ENCODE data around the gene CALML3. TPM values are rescaled to one million over a fixed set of nuclear protein-coding genes. Genes with fewer than 3 reads are reported as not detected.

The CALML3 gene
- total RNA-seq, 1 experiment from 2014 or later = not detected

DNA sequence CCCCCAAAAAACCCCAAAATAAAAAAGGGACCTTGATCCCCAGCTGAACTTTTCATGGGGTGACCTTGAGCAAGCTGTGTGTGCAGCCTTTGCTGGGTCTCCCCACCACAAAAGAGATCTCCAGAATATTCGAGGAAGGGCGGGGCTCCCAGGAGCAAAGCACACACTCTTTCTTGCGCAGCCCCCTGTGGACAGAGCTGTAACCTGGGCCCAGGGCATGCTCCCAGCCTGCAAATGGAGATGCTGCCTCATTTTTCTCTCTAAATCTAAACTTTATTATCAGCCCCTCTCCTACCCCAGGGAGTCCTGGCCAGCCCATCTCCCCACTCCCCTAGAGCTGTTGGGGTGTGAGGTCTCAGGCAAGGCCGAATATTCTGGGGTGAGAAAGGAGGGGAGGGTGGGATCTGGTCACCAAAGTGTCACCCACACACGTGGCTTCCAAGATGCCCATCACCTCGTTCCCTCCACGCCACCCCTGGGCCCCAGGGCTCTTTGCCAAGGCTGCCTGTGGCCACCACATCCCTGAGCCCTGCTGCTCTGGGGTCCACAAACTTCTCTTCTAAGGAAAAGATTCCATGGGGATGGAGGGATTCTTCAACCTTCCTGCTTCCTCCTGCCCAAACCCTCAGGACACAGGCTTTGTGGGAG lies 1.7 kb upstream of the CALML3 start:
- Histone ChIP-seq H3F3A (ENCODE audit: insufficient read depth, low read depth) (0 out of 2 replicates have a peak, but pooled peaks cover 7% of the 10 kb centered on the region), H3K4me1 (replicated peaks; ENCODE audit: insufficient read depth) (peaks cover 4% of the 10 kb centered on the region), H2AFZ (no peak overlapping the region), H4K20me1 (ENCODE audit: insufficient read depth) (no peaks in the 10 kb centered on the region), H3K27ac (no peak overlapping the region), H3K79me2 (ENCODE audit: low read depth) (no peaks in the 10 kb centered on the region), H3K4me3 (no peak overlapping the region), H3K36me3 (ENCODE audit: low read depth) (no peaks in the 10 kb centered on the region), H3K9me3 (ENCODE audit: insufficient read depth, low read depth) (no peaks in the 10 kb centered on the region), H3K4me2 (no peak overlapping the region), H3K9me2 (ENCODE audit: insufficient read depth) (no peaks in the 10 kb centered on the region), H3K27me3 (ENCODE audit: insufficient read depth, low read depth) (no peaks in the 10 kb centered on the region)
- BruUV-seq (replicated peaks) = no TSS peak
- intact Hi-C loops (cut with micrococcal nuclease; ENCODE audit: unreplicated experiment) = no loop called here
- no peak for DNase-seq
- POLR2A ChIA-PET (ENCODE audit: unreplicated experiment) = no interaction called here
- TF ChIP-seq, protein P1, sequence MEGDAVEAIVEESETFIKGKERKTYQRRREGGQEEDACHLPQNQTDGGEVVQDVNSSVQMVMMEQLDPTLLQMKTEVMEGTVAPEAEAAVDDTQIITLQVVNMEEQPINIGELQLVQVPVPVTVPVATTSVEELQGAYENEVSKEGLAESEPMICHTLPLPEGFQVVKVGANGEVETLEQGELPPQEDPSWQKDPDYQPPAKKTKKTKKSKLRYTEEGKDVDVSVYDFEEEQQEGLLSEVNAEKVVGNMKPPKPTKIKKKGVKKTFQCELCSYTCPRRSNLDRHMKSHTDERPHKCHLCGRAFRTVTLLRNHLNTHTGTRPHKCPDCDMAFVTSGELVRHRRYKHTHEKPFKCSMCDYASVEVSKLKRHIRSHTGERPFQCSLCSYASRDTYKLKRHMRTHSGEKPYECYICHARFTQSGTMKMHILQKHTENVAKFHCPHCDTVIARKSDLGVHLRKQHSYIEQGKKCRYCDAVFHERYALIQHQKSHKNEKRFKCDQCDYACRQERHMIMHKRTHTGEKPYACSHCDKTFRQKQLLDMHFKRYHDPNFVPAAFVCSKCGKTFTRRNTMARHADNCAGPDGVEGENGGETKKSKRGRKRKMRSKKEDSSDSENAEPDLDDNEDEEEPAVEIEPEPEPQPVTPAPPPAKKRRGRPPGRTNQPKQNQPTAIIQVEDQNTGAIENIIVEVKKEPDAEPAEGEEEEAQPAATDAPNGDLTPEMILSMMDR (conservative IDR thresholded peaks at IDR 0.05) = no peak
- TF ChIP-seq EZH2 (IDR thresholded peaks at IDR 0.05; ENCODE audit: low read depth) = no peak
- CTCF ChIA-PET = no interaction called here

DNA sequence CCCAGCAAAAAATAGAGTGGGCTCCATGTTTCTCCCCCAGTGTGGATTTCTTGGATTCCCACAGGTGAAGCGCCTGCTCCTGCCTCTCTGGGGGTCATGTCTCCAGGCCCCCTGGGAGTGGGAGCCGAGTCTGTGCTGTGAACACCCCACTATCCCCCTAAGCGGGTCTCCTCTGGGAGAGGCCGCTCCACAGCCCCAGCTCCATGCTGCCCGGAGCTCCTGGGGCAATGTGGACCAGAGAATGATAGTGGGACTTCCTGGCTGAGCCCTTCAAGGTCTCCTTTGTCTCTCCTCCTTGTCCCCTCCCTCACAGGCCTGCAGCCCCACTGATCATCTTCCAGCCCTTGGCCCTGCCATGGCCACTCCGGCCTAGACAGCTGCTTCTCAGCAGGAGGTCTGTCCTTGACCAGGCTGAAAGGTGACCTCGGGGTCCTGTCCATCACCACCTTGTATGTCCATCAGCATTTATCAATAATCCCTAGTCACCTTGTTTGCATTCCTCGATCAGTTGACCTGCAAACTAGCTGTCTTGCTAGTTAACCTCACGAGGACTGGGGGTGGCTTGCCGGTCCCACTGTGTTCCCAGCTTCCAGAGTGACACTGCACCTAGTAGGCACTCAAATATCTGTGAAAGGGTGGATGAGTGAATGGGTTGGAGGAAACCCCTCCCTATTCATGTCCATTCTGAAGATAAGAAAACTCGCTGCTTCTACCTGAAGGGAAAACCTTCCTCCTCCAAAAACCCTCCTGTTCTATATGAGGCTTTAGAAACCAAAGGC lies 776 bp upstream of the CALML3 start:
- no peak overlapping the region for H3K4me3 ChIP-seq
- H3K4me1 ChIP-seq (replicated peaks; ENCODE audit: insufficient read depth) = no peaks in the 10 kb centered on the region
- no peaks in the 10 kb centered on the region for H3K79me2 ChIP-seq (ENCODE audit: low read depth)
- H2AFZ ChIP-seq = no peak overlapping the region
- no peaks in the 10 kb centered on the region for H4K20me1 ChIP-seq (ENCODE audit: insufficient read depth)
- H3F3A ChIP-seq (ENCODE audit: insufficient read depth, low read depth) = no peaks in the 10 kb centered on the region
- no peaks in the 10 kb centered on the region for H3K9me3 ChIP-seq (ENCODE audit: insufficient read depth, low read depth)
- ChIA-PET CTCF (no interaction called here), POLR2A (ENCODE audit: unreplicated experiment) (no interaction called here)
- H3K4me2 ChIP-seq = no peak overlapping the region
- TF ChIP-seq, protein P1 (conservative IDR thresholded peaks at IDR 0.05) = no peak
- no peak for TF ChIP-seq EZH2 (IDR thresholded peaks at IDR 0.05; ENCODE audit: low read depth)
- H3K27ac ChIP-seq = no peak overlapping the region
- BruUV-seq (replicated peaks) = no TSS peak
- H3K27me3 ChIP-seq (ENCODE audit: insufficient read depth, low read depth) = no peaks in the 10 kb centered on the region
- no peaks in the 10 kb centered on the region for H3K9me2 ChIP-seq (ENCODE audit: insufficient read depth)
- no peak for DNase-seq
- intact Hi-C loops (cut with micrococcal nuclease; ENCODE audit: unreplicated experiment) = no loop called here
- no peaks in the 10 kb centered on the region for H3K36me3 ChIP-seq (ENCODE audit: low read depth)

DNA sequence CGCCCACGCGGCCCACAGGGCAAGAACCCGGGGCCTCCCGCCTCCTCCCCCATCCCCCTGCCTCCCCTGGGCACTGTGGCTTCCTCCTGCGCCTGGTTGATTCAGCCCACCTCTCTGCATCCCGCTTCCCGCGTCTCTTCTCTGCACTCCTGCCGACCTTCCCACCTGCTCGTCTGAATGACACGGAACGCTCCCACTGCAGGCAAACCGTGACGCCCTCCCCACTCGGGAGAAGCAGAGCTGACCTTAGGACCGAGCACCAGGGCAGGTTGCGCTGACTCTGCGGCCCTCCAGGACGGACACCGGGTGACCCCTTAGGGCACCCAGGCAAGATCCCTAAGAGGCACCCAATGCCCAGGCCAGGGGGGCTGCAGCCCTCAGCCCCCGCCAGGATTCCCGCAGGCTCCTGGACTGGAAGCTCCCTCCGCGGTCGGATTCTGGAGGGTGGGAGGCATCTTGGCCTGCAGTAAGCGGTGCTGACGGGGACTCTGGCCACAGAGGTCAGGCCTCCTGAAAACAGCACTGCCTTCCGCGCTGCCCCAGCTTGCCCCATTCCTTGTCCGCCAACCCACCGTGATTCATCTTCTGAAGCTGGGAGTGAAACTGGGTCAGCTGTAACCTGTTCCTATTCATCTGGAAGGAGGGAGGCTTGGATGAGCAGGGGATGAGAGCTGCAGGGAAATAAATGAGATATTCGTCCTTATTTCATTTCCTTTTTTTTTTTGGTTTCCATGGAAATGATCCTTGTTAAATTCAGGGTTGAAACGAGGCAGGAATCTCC lies 990 bp downstream of the CALML3 start:
- Histone ChIP-seq H2AFZ (no peak overlapping the region), H3K27ac (no peak overlapping the region), H3K9me3 (ENCODE audit: insufficient read depth, low read depth) (no peaks in the 10 kb centered on the region), H3K9me2 (ENCODE audit: insufficient read depth) (no peaks in the 10 kb centered on the region), H3K27me3 (ENCODE audit: insufficient read depth, low read depth) (no peaks in the 10 kb centered on the region), H3F3A (ENCODE audit: insufficient read depth, low read depth) (no peaks in the 10 kb centered on the region), H3K4me3 (no peak overlapping the region), H3K4me2 (no peak overlapping the region), H3K4me1 (replicated peaks; ENCODE audit: insufficient read depth) (no peaks in the 10 kb centered on the region), H4K20me1 (ENCODE audit: insufficient read depth) (no peaks in the 10 kb centered on the region), H3K36me3 (ENCODE audit: low read depth) (no peaks in the 10 kb centered on the region), H3K79me2 (ENCODE audit: low read depth) (no peaks in the 10 kb centered on the region)
- no TSS peak for BruUV-seq (replicated peaks)
- intact Hi-C loops (cut with micrococcal nuclease; ENCODE audit: unreplicated experiment) = no loop called here
- CTCF ChIA-PET = no interaction called here
- POLR2A ChIA-PET (ENCODE audit: unreplicated experiment) = no interaction called here
- TF ChIP-seq, protein P1 (conservative IDR thresholded peaks at IDR 0.05) = no peak
- no peak for TF ChIP-seq EZH2 (IDR thresholded peaks at IDR 0.05; ENCODE audit: low read depth)
- no peak for DNase-seq
